Measurements from ENCODE around the gene IGSF21.

IGSF21 gene

GRCh38 chr1:18262726-18263125 lies 155.1 kb downstream of the IGSF21 start:
- no peak for DNase-seq (ENCODE audit: low read depth in 2 of 2)

GRCh38 chr1:18263547-18264120 lies 156.0 kb downstream of the IGSF21 start:
- DNase-seq (ENCODE audit: low read depth in 2 of 2): no peak

GRCh38 chr1:18264450-18265039 lies 156.9 kb downstream of the IGSF21 start:
- DNase-seq (ENCODE audit: low read depth in 2 of 2): no peak

GRCh38 chr1:18265641-18266040 lies 158.0 kb downstream of the IGSF21 start:
- no peak for DNase-seq (ENCODE audit: low read depth in 2 of 2)

- no peak for DNase-seq (ENCODE audit: low read depth in 2 of 2)
Observed at GRCh38 chr1:18266391-18266790, 158.8 kb downstream of the IGSF21 start.

- DNase-seq (ENCODE audit: low read depth in 2 of 2): no peak
Observed at GRCh38 chr1:18271336-18271735, 163.7 kb downstream of the IGSF21 start.

- no peak for DNase-seq (ENCODE audit: low read depth in 2 of 2)
Observed at GRCh38 chr1:18278946-18279345, 171.3 kb downstream of the IGSF21 start.

- no peak for DNase-seq (ENCODE audit: low read depth in 2 of 2)
Observed at GRCh38 chr1:18279351-18280074, 171.9 kb downstream of the IGSF21 start.

GRCh38 chr1:18280956-18281355 lies 173.4 kb downstream of the IGSF21 start:
- DNase-seq (ENCODE audit: low read depth in 2 of 2): no peak

GRCh38 chr1:18282851-18283600 lies 175.4 kb downstream of the IGSF21 start:
- DNase-seq (ENCODE audit: low read depth in 2 of 2): no peak

GRCh38 chr1:18283601-18284385 lies 176.2 kb downstream of the IGSF21 start:
- no peak for DNase-seq (ENCODE audit: low read depth in 2 of 2)

GRCh38 chr1:18284805-18285537 lies 177.4 kb downstream of the IGSF21 start:
- no peak for DNase-seq (ENCODE audit: low read depth in 2 of 2)

GRCh38 chr1:18285538-18285924 lies 177.9 kb downstream of the IGSF21 start:
- no peak for DNase-seq (ENCODE audit: low read depth in 2 of 2)

- DNase-seq (ENCODE audit: low read depth in 2 of 2): no peak
Observed at GRCh38 chr1:18288722-18289121, 181.1 kb downstream of the IGSF21 start.

- no peak for DNase-seq (ENCODE audit: low read depth in 2 of 2)
Observed at GRCh38 chr1:18289597-18289996, 182.0 kb downstream of the IGSF21 start.

- no peak for DNase-seq (ENCODE audit: low read depth in 2 of 2)
Observed at GRCh38 chr1:18290740-18291412, 183.3 kb downstream of the IGSF21 start.

- DNase-seq (ENCODE audit: low read depth in 2 of 2): no peak
Observed at GRCh38 chr1:18292531-18292930, 184.9 kb downstream of the IGSF21 start.

- DNase-seq (ENCODE audit: low read depth in 2 of 2): no peak
Observed at GRCh38 chr1:18293291-18293690, 185.7 kb downstream of the IGSF21 start.

GRCh38 chr1:18294437-18295176 lies 187.0 kb downstream of the IGSF21 start:
- DNase-seq (ENCODE audit: low read depth in 2 of 2): no peak
